GM23338 (cell line): Measurements from ENCODE around the gene SYMPK. TPM values are rescaled to one million over a fixed set of nuclear protein-coding genes. Genes with fewer than 3 reads are reported as not detected.

ENCODE experiments used
- ATAC-seq: fragments of 200-7000 bp; cut with Tn5 transposase; 3 replicates; pipeline ENCODE4 v1.9.1; 2020
- DNase-seq: peaks from one replicate; pipeline ENCODE4 v3.0.0-alpha.2; 2015; ENCODE audit warnings: low spot score
- H2AFZ ChIP-seq: fragments of 200-600 bp; sonication (generic); 2 replicates; pipeline ENCODE4 v1.8.0; 2016; ENCODE audit warnings: antibody characterized with exemption, mild to moderate bottlenecking, moderate library complexity
- H3F3A ChIP-seq: fragments of 200-600 bp; sonication (generic); replicated peaks from 2 replicates; pipeline ENCODE4 v1.8.0; 2017; ENCODE audit warnings: antibody characterized with exemption, mixed run types, low read depth
- H3K27ac ChIP-seq: fragments of 200-600 bp; sonication (generic); 2 replicates; pipeline ENCODE4 v1.6.1; 2016; ENCODE audit warnings: low read depth
- H3K27me3 ChIP-seq: fragments of 200-600 bp; sonication (generic); 2 replicates; pipeline ENCODE4 v1.8.0; 2016; ENCODE audit warnings: mild to moderate bottlenecking, mixed run types, moderate library complexity; ENCODE audit not compliant: insufficient read depth
- H3K36me3 ChIP-seq: fragments of 200-600 bp; sonication (generic); 2 replicates; pipeline ENCODE4 v1.8.0; 2016; ENCODE audit warnings: mild to moderate bottlenecking; ENCODE audit not compliant: insufficient read depth
- H3K4me1 ChIP-seq: fragments of 200-600 bp; sonication (generic); 2 replicates; pipeline ENCODE4 v1.8.0; 2016; ENCODE audit warnings: mild to moderate bottlenecking, moderate library complexity; ENCODE audit not compliant: insufficient read depth
- H3K4me2 ChIP-seq: fragments of 200-600 bp; sonication (generic); 2 replicates; pipeline ENCODE4 v1.7.1; 2017; ENCODE audit warnings: mixed run types
- H3K4me3 ChIP-seq: fragments of 200-600 bp; sonication (generic); 2 replicates; pipeline ENCODE4 v1.6.1; 2016; ENCODE audit warnings: mixed run types
- H3K79me2 ChIP-seq: fragments of 200-600 bp; sonication (generic); replicated peaks from 2 replicates; pipeline ENCODE4 v1.8.0; 2017; ENCODE audit warnings: mild to moderate bottlenecking; ENCODE audit not compliant: insufficient read depth
- H3K9me2 ChIP-seq: fragments of 200-600 bp; sonication (generic); 2 replicates; pipeline ENCODE4 v1.8.0; 2017; ENCODE audit not compliant: insufficient read depth
- H4K20me1 ChIP-seq: fragments of 200-600 bp; sonication (generic); replicated peaks from 2 replicates; pipeline ENCODE4 v1.8.0; 2017; ENCODE audit warnings: mild to moderate bottlenecking; ENCODE audit not compliant: insufficient read depth
- H3K27ac Mint-ChIP-seq: 2 replicates; pipeline ENCODE4 v1.8.0; 2020; ENCODE audit warnings: inconsistent platforms, mild to moderate bottlenecking, moderate library complexity, mixed read lengths
- H3K27me3 Mint-ChIP-seq: 3 replicates; pipeline ENCODE4 v1.8.0; 2022; ENCODE audit warnings: low read depth, mild to moderate bottlenecking, moderate library complexity, mixed read lengths, inconsistent platforms; ENCODE audit not compliant: insufficient read depth, poor library complexity
- H3K36me3 Mint-ChIP-seq: 3 replicates; pipeline ENCODE4 v1.8.0; 2021; ENCODE audit warnings: low read depth, mild to moderate bottlenecking, inconsistent platforms, moderate library complexity, mixed read lengths
- H3K4me1 Mint-ChIP-seq: 3 replicates; pipeline ENCODE4 v1.8.0; 2020; ENCODE audit warnings: mild to moderate bottlenecking, inconsistent platforms, mixed read lengths
- H3K4me3 Mint-ChIP-seq: 3 replicates; pipeline ENCODE4 v1.8.0; 2021; ENCODE audit warnings: moderate library complexity, mild to moderate bottlenecking, inconsistent platforms, mixed read lengths
- H3K9me3 Mint-ChIP-seq: 3 replicates; pipeline ENCODE4 v1.8.0; 2020; ENCODE audit warnings: moderate library complexity, mild to moderate bottlenecking, inconsistent platforms, mixed read lengths
- EZH2 ChIP-seq: fragments of 200-600 bp; sonication (generic); IDR thresholded peaks from one replicate; pipeline ENCODE4 v1.8.0; 2017; ENCODE audit warnings: antibody characterized with exemption, mild to moderate bottlenecking, low read depth; ENCODE audit not compliant: unreplicated experiment
- JUNB ChIP-seq: IDR thresholded peaks from one replicate; pipeline ENCODE4 v1.6.1; 2016; ENCODE audit warnings: antibody characterized with exemption; ENCODE audit not compliant: unreplicated experiment
- NANOG ChIP-seq: IDR thresholded peaks from 2 replicates; pipeline ENCODE4 v1.6.1; 2016; ENCODE audit warnings: antibody characterized with exemption, borderline replicate concordance
- POLR2AphosphoS5 ChIP-seq: IDR thresholded peaks from 2 replicates; pipeline ENCODE4 v1.6.1; 2016; ENCODE audit warnings: antibody characterized with exemption, low read depth
- ZNF462 ChIP-seq: fragments of 250-450 bp; sonication (Bioruptor Pico); IDR thresholded peaks from 2 replicates; pipeline ENCODE4 v1.5.0; 2020; ENCODE audit warnings: mild to moderate bottlenecking, moderate library complexity
- polyA plus RNA-seq: library from polyadenylated mRNA; unstranded; fragments of >200 nt; fragmentation: Nextera tagmentation; extraction: Ambion mirVana; gene quantifications from 2 replicates; pipeline ENCODE4 v1.2.1, GENCODE V29; 2016
- total RNA-seq: library from RNA; depleted of rRNA; stranded (reverse); fragments of >200 nt; shearing (Covaris generic); gene quantifications from 2 replicates; pipeline ENCODE4 v1.2.3, GENCODE V29; 2014

The SYMPK gene
- total and polyA plus RNA-seq, 2 experiments from 2014 or later = 36.8 to 82.1 TPM

- TF ChIP-seq ZNF462 (CRISPR knock-in tag) (no peak), NANOG (no peak), JUNB (no peak)
Observed at GRCh38 chr19:45773384-45773783, 89.6 kb downstream of the SYMPK start (continued).

GRCh38 chr19:45772912-45773311, 90.0 kb downstream of the SYMPK start:
- H3K4me1 Mint-ChIP-seq = peaks cover 15% of the 10 kb centered on the region
- ATAC-seq (no peak), DNase-seq (no peak)
- TF ChIP-seq JUNB = no peak
- TF ChIP-seq POLR2AphosphoS5 = 0 out of 2 replicates have a peak, but pooled peaks have one; percentile 1
- TF ChIP-seq EZH2 = no peak
- H3K27me3 Mint-ChIP-seq = peaks cover 39% of the 10 kb centered on the region
- H3K36me3 Mint-ChIP-seq = peaks cover 40% of the 10 kb centered on the region
- Histone ChIP-seq H3K4me2 (no peak overlapping the region), H4K20me1 (peaks cover 3% of the 10 kb centered on the region; the same call in 1 of the 2 replicates), H3K27ac (no peak overlapping the region), H3K4me3 (no peak overlapping the region), H3K79me2 (no peaks in the 10 kb centered on the region), H3F3A (peaks cover 28% of the 10 kb centered on the region), H3K9me2 (no peaks in the 10 kb centered on the region), H3K4me1 (peaks cover 9% of the 10 kb centered on the region; the same call in 1 of the 2 replicates), H3K27me3 (no peaks in the 10 kb centered on the region), H2AFZ (no peak overlapping the region), H3K36me3 (0 out of 2 replicates have a peak, but pooled peaks cover 3% of the 10 kb centered on the region)
- no peak overlapping the region for H3K4me3 Mint-ChIP-seq
- no peak overlapping the region for H3K27ac Mint-ChIP-seq
- H3K9me3 Mint-ChIP-seq = no peaks in the 10 kb centered on the region; the same call in 2 of the 3 replicates
